Keratinocyte (primary cell): ENCODE results near the gene C7orf25.

Experiments
- CTCF ChIP-seq, 3 experiments: IDR thresholded peaks in 1 of 3; conservative IDR thresholded peaks in 1 of 3; optimal IDR thresholded peaks in 1 of 3; 2 replicates in 2 of 3; 3 replicates in 1 of 3; pipeline versions ENCODE3 to v1.5.1; 2011; ENCODE audit warnings: low read length in 3 of 3, mild to moderate bottlenecking in 3 of 3, moderate library complexity in 2 of 3, control low read depth in 1 of 3, inconsistent platforms in 1 of 3; ENCODE audit not compliant: insufficient read depth in 2 of 3; ENCODE audit errors: extremely low read depth in 1 of 3
- EZH2 ChIP-seq: IDR thresholded peaks from one replicate; pipeline ENCODE4 v1.6.1; 2012; ENCODE audit warnings: inconsistent platforms, mild to moderate bottlenecking, low read length, moderate library complexity

- TF ChIP-seq CTCF (optimal IDR thresholded peaks at IDR 0.05 in 1 of 3, IDR thresholded peaks at IDR 0.05 in 1 of 3, conservative IDR thresholded peaks at IDR 0.05 in 1 of 3; ENCODE audit: extremely low read depth in 1 of 3, insufficient read depth in 2 of 3, low read length in 3 of 3) (no peak), EZH2 (no peak)
Measured at GRCh38 chr7:42914421-42915045, 2.7 kb upstream of the C7orf25 start.
